Heart right ventricle (tissue), 16 donors: ENCODE results near the gene DHRS1. TPM values are rescaled to one million over a fixed set of nuclear protein-coding genes. Genes with fewer than 3 reads are reported as not detected.

Experiments
- ATAC-seq, 8 donors: fragments of 200-7000 bp; cut with Tn5 transposase; one replicate each; pipeline ENCODE4 v1.9.1; 2020; ENCODE audit warnings: mild to moderate bottlenecking in 8 of 8, moderate library complexity in 8 of 8, moderate number of reproducible peaks in 1 of 8
- DNase-seq, 2 donors: peaks; one replicate each; pipeline ENCODE4 v3.0.0-alpha.2; 2020
- H3K27ac ChIP-seq, 10 donors: fragments of 200-600 bp; sonication (generic) in 2 of 10; one replicate each; pipeline versions ENCODE4 v1.5.0 to v1.8.0; 2020 to 2022; ENCODE audit warnings: mild to moderate bottlenecking in 3 of 10
- H3K27me3 ChIP-seq, 7 donors: fragments of 200-600 bp; one replicate each; pipeline ENCODE4 v1.8.0; 2021 to 2022; ENCODE audit warnings: mild to moderate bottlenecking in 2 of 7
- H3K36me3 ChIP-seq, 9 donors: fragments of 200-600 bp; sonication (generic) in 1 of 9; one replicate each; pipeline versions ENCODE4 v1.5.0 to v1.8.0; 2020 to 2022; ENCODE audit warnings: mild to moderate bottlenecking in 2 of 9
- H3K4me1 ChIP-seq, 9 donors: fragments of 200-600 bp; sonication (generic) in 1 of 9; one replicate each; pipeline versions ENCODE4 v1.5.0 to v1.8.0; 2020 to 2022; ENCODE audit warnings: mild to moderate bottlenecking in 4 of 9
- H3K4me3 ChIP-seq, 10 donors: fragments of 200-600 bp; sonication (generic) in 2 of 10; one replicate each; pipeline versions ENCODE4 v1.5.0 to v1.8.0; 2020 to 2022; ENCODE audit warnings: mild to moderate bottlenecking in 7 of 10, moderate library complexity in 2 of 10
- H3K9me3 ChIP-seq, 11 donors: fragments of 200-600 bp in 10 of 11; sonication (generic) in 2 of 11; one replicate each; pipeline versions ENCODE4 v1.5.0 to v1.8.0; 2013 to 2022; ENCODE audit warnings: mild to moderate bottlenecking in 2 of 11, control low read depth in 1 of 11, moderate library complexity in 1 of 11
- CTCF ChIP-seq, 9 donors: fragments of 200-600 bp; sonication (generic) in 2 of 9; IDR thresholded peaks; one replicate each; pipeline versions ENCODE4 v1.5.0 to v1.8.0; 2021 to 2022; ENCODE audit warnings: antibody characterized with exemption in 9 of 9, mild to moderate bottlenecking in 5 of 9, moderate library complexity in 1 of 9
- WGBS, 2 donors: extraction: QIAGEN DNeasy Blood & Tissue Kit; methylation state at CpG; one replicate each; pipeline ENCODE4 v1.1.7; 2013; ENCODE audit warnings: inconsistent platforms in 1 of 2; 5-methylcytosine and 5-hydroxymethylcytosine counted together
- intact Hi-C, 10 donors: fragments of 100-400 bp; cut with DNase I; formaldehyde crosslinking; loops; one replicate each; pipeline versions ENCODE4 v1.11.1 to v1.14.2; 2022
- polyA plus RNA-seq, 2 donors: library from polyadenylated mRNA; stranded (reverse); fragments of 200-250 nt; gene quantifications; one replicate each; pipeline ENCODE4 v1.2.3, GENCODE V29; 2013
- total RNA-seq, 10 donors: library from RNA; stranded (reverse); fragmentation: NEBNext Ultra II Directional in 3 of 10; extraction: Animal tissue kit (Norgen Biotek cat#: 25700) in 3 of 10; gene quantifications; one replicate each; pipeline versions ENCODE4 v1.2.1 to v1.2.4, GENCODE V29; 2021 to 2023
- donor health status: Arrhythmogenic right ventricular cardiomyopathy.
- donor health status: ischemic (EF 13 %, LVEDD 7.1; RV severe dilation, severe dysfunction).
- donor health status: healthy with polysubstance abuse.
- donor health status: DM: no; HTN: yes; CAD: no.
- donor health status: DM: no; HTN: no; CAD: no.
- donor health status: ischemic (EF 25% LVEDD 6.9; RV normal size, moderate dysfunction).
- donor health status: ischemic (EF 25% LVEDD 5.7; RV mildly dilated, moderate dysfunction).
- donor health status: healthy.
- donor health status: DM: yes; HTN: yes; CAD: no.
- donor health status: Ischemic cardiomyopathy.
- donor health status: ischemic (EF 35%, LVEDD 5.7; RV mildly dilated, moderate dysfunction).
- donor health status: nonischemic (EF 11% LVEDD 7.7; RV severe dilation, severe dysfunction).
- donor health status: DM: yes; HTN: yes; CAD: no.
- donor health status: PGD.
- donor health status: ischemic (EF 29% LVEDD 5.4; RV normal size, mild dysfunction).
- donor health status: nonischemic (EF 23%, LVEDD 6.1; RV moderate dilation, normal function).

DHRS1 gene
- total and polyA plus RNA-seq, 12 donors, result 6.9 to 11.6 (median 9.0) TPM

DNA sequence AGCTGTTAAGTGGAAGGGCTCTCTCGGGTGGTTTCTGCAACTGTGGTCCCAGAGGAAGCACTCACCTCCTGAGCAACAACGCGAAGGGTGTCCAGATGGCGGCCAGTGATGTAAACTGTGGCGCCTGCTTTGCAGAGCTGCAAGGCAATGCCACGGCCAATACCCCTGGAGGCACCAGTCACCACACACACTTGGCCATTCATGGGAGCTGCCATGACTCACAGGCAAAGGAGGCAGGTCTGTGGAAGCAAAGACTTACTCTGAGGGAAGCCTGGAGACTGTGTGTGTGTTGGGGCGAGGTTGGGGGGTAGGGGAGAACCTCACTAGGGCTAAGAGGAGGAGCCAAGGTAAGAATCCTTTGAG lies 707 bp downstream of the DHRS1 start:
- Histone ChIP-seq H3K27ac (peak overlapping the region in 8 of 10 donors; percentile 83 to 91 (median 84)), H3K4me1 (peaks cover 0 to 46% (median 25%) of the 10 kb centered on the region in 9 donors), H3K36me3 (peaks cover 0 to 62% (median 27%) of the 10 kb centered on the region in 9 donors), H3K27me3 (no peaks in the 10 kb centered on the region), H3K9me3 (no peaks in the 10 kb centered on the region), H3K4me3 (peak overlapping the region in 9 of 10 donors; percentile 79 to 97 (median 93))
- TF ChIP-seq CTCF (IDR thresholded peaks at IDR 0.05), result no peak
- WGBS, 2 donors, result 60 to 61% methylated on average over 7 of the region's 7 CpGs
- ATAC-seq (peak in 5 of 8 donors; percentile 3 to 35 (median 31)), DNase-seq (no peak)
- intact Hi-C loops, result loop anchor here in 5 of 10 donors (1.0 to 5.0 kb wide), 3 partner anchors 56 to 57 kb away; partner anchors contain the start of gene TINF2 (in 5 of the 5)

DNA sequence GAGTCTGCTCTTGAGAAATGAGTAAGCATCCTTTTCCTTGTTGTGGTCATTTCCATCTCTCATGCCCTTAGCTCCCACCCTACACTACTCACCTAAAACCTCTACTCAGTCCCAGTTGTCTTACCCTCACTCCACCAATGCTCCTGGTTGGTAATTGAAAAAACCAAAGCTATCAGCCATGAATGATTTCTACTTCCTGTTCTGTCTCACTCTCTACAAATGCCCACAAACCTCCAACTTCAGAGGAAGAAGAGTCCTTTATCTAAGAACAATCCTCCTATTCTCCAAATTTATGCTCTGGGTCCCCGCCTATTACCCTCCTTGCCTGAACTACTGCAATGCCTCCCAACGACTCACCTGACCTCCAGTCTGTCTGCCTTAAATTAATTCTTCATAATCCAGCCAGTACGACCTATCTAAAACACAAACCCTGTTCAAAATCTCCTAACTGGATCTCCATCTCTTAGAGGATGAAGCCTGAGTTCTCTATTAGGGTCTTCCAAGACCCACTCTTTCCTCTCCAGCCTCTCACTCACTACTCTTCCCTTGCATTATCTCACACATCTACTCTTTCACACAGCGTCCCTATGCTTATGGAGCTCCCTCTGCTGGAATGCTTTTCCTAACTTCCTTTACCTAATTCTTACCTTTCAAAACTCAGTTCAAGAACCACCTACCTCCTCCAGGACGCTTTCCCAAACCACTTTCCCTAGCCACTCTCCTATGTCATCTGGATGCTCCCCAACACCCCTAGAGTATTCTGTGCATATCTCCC lies 2.2 kb downstream of the DHRS1 start:
- Histone ChIP-seq H3K27ac (peak overlapping the region in 1 of 10 donors; percentile 31), H3K36me3 (peaks cover 0 to 62% (median 17%) of the 10 kb centered on the region in 9 donors), H3K4me3 (no peak overlapping the region), H3K9me3 (no peaks in the 10 kb centered on the region), H3K27me3 (no peaks in the 10 kb centered on the region), H3K4me1 (peaks cover 0 to 46% (median 25%) of the 10 kb centered on the region in 9 donors)
- intact Hi-C loops, result loop anchor here in 5 of 10 donors (1.0 to 5.0 kb wide), 3 partner anchors 51 to 55 kb away; partner anchors contain the start of gene TINF2 (in 2 of the 5)
- 56 to 58% methylated on average over 5 of the region's 5 CpGs for WGBS, 2 donors
- DNase-seq (no peak), ATAC-seq (peak in 1 of 8 donors; percentile 1)
- TF ChIP-seq CTCF (IDR thresholded peaks at IDR 0.05), result peak in 5 of 9 donors; percentile 11 to 37 (median 28)

GRCh38 chr14:24296341-24297157 lies 3.0 kb downstream of the DHRS1 start:
- peak in 7 of 8 donors; percentile 44 to 66 (median 57) for ATAC-seq
- H3K9me3 ChIP-seq, result no peaks in the 10 kb centered on the region
- peak overlapping the region in 1 of 10 donors; percentile 31 for H3K27ac ChIP-seq
- H3K36me3 ChIP-seq, result peaks cover 0 to 62% (median 16%) of the 10 kb centered on the region in 9 donors
- intact Hi-C loops, result loop anchor here in 7 of 10 donors (1.0 to 5.0 kb wide), 4 partner anchors 50 to 54 kb away; partner anchors contain the start of gene TINF2 (in 3 of the 7)
- H3K4me1 ChIP-seq, result peaks cover 0 to 44% (median 25%) of the 10 kb centered on the region in 9 donors
- peak; percentile 54 to 87 (median 77) for TF ChIP-seq CTCF (IDR thresholded peaks at IDR 0.05)
- DNase-seq, result peak; percentile 41 to 54
- 58 to 59% methylated on average over 12 of the region's 12 CpGs for WGBS, 2 donors
- H3K27me3 ChIP-seq, result no peaks in the 10 kb centered on the region
- H3K4me3 ChIP-seq, result no peak overlapping the region

GRCh38 chr14:24293525-24293924 lies 6.1 kb downstream of the DHRS1 start:
- intact Hi-C loops, result no loop called here
- no peak for TF ChIP-seq CTCF (IDR thresholded peaks at IDR 0.05)
- H3K27ac ChIP-seq, result no peak overlapping the region
- peaks cover 0 to 20% (median 8%) of the 10 kb centered on the region in 9 donors for H3K4me1 ChIP-seq
- no peak overlapping the region for H3K4me3 ChIP-seq
- no peak for DNase-seq
- H3K36me3 ChIP-seq, result peaks cover 0 to 82% (median 25%) of the 10 kb centered on the region in 9 donors
- ATAC-seq, result no peak
- WGBS, 2 donors, result 95 to 97% methylated on average over 2 of the region's 2 CpGs
- H3K27me3 ChIP-seq, result no peaks in the 10 kb centered on the region
- no peaks in the 10 kb centered on the region for H3K9me3 ChIP-seq
